NCI-H2107 (cell line): Measurements from ENCODE around the gene MAST3.
A peak's percentile ranks its signal among the peaks of the same experiment; 100 is the strongest.

Experiments used
- DNase-seq: peaks from one replicate; lab custom pipeline; 2025; lab: John Stamatoyannopoulos, UW

Gene MAST3

GRCh38 chr19:18112989-18113478, 15.5 kb downstream of the MAST3 start:
- peak; percentile 46 for DNase-seq

DNA sequence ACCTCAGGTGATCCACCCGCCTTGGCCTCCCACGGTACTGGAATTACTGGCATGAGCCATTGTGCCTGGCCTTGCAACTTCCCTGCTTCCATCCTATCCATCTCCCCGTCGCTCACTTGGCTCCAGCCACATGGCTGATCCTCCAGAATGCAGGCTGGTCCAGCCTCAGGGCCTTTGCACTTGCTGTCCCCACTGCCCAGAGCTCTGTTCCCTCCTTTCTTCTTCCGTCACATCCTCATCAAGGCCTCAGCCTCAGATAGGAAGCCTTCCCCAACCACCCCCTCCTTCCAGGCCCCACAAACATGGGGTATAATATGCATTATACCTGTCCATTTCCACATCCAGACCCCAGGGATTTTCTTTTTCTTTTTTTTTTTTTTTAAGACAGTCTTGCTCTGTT, 16.2 kb downstream of the MAST3 start:
- no peak for DNase-seq

DNA sequence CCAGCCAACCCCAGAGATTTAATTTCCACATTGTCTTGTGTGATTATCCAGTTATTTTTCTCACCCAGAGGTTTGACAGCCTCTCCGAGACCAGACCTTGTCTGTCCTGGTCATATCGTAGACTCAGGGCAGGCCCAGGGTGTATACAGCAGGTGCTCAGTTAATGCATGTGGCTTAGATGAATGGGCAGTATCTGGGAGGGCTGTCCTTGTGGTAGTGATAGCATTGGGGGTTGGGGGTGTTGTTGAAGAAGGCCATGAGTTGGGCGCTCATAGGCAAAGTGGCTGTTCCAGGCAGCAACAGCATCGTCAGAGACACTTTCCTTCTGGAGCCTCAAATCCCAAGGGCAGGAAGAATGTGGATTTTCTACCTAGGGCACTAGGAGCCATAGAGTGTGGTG, 16.9 kb downstream of the MAST3 start:
- no peak for DNase-seq

- DNase-seq = no peak
Observed at GRCh38 chr19:18117364-18117691, 19.8 kb downstream of the MAST3 start.

GRCh38 chr19:18117692-18118378, 20.3 kb downstream of the MAST3 start:
- peak; percentile 84 for DNase-seq

GRCh38 chr19:18118420-18119012, 20.9 kb downstream of the MAST3 start:
- DNase-seq = no peak

DNA sequence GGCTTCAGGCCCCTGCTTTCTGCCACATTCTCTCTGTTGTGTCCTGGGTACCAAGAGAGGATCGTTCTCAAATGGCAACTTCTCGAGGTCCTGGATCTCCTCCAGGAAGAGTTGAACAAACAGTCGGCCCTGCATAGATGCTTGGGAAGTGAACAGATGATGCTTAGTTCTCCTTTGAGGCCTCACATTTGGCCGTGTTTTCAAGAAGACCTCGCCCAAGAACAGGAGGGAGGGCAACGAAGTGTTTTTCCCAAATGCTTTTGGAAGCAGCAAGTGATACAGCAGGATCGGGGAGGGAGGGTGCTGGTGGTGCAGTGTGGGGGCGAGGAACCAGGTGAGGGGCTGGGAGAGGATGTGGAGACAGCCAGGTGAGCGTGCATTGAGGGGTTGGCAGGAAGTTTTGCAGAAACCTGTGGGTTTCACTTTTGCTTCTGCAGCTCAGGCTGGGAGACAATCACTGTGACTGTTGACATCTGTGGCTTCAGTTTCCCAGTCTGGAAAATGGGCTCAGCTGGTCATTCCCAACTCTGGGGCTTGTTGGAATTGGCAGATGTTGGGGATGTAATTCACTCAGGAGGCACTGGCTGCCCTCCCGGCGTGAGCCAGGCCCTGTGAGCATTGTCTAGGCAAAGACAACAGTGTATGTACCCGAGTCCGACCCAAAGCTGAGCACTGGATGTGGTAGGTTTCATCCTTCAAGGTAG, 21.6 kb downstream of the MAST3 start:
- DNase-seq = no peak

GRCh38 chr19:18119717-18120105, 22.1 kb downstream of the MAST3 start:
- no peak for DNase-seq

DNA sequence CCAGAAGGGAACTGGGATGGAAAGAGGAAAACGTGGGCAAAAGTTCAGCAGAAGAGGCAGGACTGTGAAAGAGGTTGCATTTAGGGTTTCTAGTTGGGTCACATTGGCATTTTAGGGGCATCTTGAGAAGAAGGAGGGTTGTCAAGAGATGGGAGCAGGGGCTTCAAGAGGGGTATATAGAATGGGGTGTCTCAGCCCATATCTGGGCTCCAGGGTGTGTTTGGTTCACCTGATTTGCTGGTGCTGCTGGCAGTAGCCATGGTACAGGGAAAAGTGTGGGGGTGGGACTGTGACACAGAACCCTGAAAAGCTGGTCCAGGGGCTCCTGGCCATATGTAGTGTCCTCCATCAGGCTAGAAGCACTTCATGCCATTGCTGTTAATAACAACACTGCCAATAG, 22.5 kb downstream of the MAST3 start:
- no peak for DNase-seq

DNA sequence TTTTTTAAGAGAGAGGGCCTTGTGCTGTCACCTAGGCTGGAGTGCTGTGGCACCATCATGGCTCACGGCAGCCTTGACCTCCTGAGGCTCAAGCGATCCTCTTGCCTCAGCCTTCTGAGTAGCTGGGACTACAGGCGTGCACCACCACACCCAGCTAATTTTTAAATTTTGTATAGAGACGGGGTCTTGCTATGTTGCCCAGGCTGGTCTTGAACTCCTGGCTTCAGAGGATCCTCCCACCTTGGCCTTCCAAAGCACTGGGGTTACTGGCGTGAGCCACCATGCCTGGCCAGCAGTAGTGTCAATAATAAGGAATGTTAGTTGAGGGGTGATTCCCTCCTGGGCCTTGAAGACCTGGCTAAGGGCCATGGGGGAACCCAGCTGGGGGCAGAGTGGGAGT, 23.6 kb downstream of the MAST3 start:
- no peak for DNase-seq

DNA sequence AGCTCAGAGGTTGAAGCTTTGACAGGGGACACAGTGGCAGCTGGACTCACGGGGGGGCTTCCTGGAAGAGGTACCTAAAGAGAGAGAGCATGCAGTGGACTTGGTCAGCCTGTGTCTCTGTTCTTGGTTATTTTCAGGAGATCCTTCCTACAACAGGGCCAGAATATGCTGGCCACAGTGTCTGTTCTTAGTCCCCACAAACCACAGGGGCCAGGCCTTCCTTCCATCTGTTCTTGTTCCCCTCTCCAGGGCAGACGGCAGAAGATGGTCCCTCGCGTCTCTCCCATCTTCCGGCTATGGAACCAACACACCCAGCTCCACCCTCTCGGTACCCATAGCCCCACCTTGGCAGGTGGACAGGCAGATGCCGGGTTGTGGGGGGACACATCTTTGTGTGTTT, 24.8 kb downstream of the MAST3 start:
- no peak for DNase-seq

DNA sequence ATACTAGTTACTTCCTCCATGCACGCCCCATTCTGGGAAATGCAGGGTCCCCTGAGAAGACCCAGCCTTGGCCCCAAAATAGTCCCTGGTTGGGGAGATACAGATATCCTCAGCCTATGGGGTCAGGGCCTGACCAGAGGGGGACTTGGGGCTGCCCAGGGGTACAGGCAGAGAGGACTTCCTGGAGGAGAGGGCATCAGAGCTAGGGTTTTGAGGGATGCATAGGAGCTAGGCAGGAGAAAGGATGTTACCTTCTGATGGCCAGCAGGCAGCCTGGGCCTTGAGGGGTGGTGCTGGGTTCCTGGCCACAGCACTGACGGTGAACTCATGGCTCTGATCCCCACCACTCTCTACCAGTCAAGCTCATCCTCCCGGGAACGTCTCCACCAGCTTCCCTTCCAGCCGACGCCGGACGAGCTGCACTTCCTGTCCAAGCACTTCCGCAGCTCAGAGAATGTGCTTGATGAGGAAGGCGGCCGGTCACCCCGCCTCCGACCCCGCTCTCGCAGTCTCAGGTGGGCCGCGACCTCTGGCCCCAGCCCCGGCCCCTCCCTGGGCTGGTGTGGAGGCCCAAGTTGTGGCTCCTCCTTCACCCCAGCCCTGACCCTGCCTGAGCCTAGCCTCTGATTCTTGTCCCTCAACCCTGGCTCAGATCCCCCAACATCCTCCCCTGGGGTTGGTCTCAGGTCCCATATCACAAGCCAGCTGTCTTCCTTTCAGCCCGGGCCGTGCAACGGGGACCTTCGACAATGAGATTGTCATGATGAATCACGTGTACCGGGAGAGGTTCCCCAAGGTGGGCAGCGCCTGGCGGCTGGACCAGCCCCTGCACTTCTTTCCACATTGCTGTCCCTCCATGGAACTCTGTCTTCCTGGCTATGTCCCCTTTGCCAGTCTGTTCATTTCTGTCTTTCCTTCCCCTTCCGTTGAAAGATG, 25.6 kb downstream of the MAST3 start:
- no peak for DNase-seq

- DNase-seq = no peak
Observed at GRCh38 chr19:18123819-18124218, 26.2 kb downstream of the MAST3 start.

- DNase-seq = no peak
Observed at GRCh38 chr19:18126097-18126496, 28.5 kb downstream of the MAST3 start.

DNA sequence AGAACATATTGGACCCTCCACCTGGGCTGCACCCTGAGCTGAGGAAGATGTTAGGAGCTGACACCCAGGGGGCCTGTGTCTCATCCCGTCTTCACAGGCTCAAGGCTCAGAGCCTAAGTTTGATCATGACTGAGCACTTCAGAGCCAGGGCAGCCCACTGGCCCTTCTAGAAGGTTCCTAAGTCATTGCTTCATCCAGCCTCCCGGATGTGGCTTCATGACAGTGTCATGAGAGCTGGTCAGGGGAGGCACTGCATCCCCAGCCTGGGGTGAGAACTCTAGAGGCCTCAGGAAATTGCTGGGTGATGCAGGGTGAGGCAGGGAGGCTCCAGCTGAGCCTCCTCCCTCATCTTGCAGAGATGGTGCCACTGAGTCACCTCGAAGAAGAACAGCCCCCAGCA, 30.5 kb downstream of the MAST3 start:
- no peak for DNase-seq

DNA sequence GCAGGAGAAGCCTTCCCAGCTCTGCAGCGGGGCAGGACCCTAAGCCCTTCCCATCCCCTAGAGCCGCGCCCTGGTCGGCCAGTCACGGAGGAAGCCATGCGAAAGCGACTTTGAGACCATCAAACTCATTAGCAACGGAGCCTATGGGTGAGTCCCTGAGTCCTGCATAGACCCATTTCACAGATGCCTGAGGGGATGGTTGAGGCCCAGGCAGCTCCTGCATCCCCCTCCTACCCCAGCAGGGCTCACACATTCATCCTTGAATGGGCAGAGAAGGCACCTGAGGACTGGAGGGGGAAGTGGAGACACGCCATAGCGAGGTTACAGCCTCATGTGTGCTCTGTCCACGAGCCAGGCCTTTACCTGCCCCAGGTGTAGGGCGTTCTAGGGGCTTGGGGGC, 31.2 kb downstream of the MAST3 start:
- no peak for DNase-seq

- DNase-seq = no peak
Observed at GRCh38 chr19:18130523-18131242, 33.1 kb downstream of the MAST3 start.

DNA sequence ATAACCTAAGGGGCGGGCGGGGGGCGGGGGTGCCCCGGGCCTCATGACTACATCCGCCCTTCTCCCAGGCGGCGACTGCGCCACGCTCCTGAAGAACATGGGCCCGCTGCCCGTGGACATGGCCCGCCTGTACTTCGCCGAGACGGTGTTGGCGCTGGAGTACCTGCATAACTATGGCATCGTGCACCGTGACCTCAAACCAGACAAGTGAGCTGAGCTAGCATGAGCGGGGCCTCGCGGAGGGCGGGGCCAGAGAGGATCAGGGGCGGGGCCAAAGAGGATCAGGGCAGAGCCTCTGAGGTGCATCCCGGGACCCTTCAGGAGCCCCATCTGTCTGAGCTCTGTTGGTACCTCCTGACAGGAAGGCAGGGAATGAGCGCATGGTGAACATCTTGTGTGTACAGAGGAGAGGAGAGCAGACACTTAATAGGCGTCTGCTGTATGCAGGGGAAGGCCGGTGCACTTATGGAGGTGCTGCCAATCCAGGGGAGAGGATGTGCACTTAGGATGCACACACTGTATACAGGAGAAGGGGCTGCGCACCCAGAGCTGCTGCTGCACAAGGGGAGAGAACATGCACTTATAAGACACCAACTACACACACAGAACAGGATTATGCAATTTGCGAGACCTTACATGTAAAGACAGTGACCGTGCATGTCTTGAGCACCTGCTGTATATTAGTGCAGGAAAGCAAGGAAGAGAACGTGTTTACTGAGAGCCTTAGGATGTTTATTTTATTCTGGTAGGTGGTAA, 34.4 kb downstream of the MAST3 start:
- DNase-seq = no peak

DNA sequence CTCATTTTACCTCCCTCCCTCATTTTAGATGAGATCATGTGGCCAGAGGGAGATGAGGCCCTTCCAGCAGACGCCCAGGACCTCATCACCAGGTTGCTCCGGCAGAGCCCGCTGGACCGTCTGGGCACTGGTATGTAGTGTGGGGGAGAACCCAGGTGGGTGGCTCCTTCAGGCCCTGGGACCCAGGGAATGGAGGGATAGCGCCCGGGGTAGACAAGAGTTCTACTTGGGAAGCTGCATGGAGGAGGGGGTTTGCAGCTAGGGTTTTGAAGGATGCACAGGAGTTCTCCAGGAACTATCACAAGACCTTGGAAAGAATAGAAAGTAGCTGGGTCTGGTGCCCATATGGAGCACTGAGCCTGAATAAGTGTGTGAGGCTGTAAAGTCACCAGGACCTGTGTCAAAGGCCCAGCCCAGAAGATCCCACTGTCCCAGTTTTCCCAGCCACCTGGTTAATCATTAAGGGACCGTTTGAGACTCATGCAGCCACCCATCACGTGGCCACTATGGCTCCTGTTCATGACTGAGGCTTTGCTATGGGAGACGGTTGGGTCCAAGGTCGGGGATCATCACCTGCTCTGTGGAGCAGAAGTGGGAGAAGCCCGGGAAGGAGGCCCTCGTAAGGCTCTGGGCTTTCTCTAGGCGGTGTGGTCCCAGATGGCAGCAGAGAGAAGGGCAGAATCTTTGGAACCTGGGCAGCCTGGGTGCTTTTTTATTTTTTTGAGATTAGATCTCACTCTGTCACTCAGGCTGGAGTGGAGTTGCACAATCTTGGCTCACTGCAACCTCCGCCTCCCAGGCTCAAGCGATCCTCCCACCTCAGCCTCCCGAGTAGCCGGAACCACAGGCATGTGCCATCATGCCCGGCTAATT, 38.4 kb downstream of the MAST3 start:
- DNase-seq = no peak

- DNase-seq = no peak
Observed at GRCh38 chr19:18137242-18137641, 39.7 kb downstream of the MAST3 start.
